Dedifferentiated amniotic fluid mesenchymal stem cell (primary cell): ENCODE data around the gene ZFC3H1.

Source experiments
- DNase-seq: peaks from one replicate; pipeline ENCODE4 v3.0.0-alpha.2; 2016; ENCODE audit errors: extremely low spot score

ZFC3H1 gene

DNA sequence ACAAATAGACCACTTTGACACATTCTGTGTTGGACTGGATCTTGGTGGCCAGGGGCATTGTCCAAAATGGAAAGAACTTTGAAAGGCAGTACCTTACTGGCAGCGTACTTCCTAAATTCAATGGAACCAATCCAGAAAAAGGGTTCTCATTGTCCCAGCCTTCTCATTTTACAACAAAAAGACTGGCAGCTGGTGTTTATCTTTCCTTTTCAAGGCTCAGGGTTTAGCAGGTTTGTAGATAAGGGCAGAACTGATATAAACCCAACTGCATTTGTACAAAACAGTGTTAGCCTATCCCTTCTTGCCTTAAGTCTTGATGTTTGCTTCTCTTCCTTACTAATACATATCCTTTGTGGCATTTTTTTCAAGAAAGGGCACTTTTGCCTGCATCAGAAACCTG is 8.2 kb upstream of the ZFC3H1 start:
- no peak for DNase-seq

DNA sequence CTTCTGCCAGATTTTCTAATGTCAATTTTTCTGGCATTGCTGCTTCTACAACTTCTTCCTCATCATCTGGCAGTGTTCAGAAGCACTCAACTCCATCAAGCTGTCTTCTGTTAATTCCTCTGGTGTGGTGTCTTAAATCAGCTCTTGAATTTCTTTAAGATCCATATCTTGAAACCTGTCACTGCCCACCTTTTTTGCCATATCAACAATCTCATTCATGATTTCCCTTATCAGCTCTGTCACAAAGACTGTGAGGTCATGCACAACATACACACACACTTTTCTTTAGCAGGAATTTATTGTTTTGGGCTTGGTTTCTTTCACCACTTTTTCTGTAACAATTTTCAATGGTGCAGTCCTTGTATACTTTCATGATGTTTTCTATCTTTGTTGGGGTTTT is 7.7 kb upstream of the ZFC3H1 start:
- no peak for DNase-seq

DNA sequence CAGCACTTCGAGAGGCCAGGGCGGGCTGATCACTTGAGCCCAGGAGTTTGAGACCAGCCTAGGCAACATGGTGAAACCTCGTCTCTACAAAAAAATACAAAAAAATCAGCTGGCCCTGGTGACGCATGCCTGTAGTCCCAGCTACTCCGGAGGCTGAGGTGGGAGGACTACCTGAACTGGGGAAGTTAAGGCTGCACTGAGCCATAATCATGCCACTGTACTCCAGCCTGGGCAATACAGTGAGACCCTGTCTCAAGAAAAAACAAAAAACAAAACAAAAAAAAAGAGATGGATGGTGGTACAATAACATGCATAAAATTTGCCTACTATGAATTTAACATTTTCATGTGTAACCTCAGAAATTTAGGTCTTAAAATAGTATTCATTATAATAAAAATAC is 2.6 kb upstream of the ZFC3H1 start:
- no peak for DNase-seq

DNA sequence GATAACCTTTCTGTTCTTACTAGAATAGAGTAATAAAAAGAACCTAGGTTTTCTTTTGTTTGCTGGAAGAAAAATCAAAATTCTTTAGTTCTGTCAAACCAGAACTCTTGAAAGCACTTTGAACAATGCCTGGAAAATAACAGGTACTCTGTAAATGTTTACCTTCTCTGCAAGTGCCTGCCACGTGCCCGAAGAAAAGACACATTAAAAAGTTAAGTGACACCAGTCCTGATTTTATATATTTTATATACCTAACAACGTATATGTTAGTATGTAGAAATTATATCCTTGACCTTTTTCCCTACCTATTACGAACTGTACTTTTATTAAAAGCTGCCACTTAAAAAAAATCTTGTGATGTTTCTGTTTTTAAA is 1.4 kb upstream of the ZFC3H1 start:
- DNase-seq = no peak

DNA sequence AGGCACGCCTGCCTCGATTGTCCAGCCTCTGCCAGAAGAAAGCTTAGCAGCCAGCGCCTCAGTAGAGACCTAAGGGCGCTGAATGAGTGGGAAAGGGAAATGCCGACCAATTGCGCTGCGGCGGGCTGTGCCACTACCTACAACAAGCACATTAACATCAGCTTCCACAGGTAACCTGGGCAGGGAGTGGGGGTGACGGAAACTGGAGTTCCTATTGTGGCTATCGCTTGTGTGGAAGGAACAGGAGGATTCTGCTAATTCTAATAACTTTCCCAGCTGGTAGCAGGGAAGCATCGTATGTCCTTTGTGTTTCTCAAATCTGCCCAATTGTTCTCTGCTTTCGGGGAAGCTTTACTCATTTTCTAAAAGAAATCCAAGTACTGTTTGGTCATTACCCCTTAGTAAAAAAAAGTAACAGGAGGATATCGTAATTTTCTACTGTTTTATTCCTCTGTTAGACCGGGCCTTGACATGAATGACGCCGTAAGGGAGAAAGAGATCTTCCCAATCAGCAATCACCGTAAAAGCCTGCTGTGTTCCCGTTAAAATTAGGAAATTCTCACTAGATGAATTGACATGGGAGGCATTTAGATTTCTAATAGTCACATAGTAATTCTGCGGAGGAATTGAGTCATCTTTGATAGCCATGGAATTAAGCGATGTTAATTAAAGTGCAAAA is 902 bp upstream of the ZFC3H1 start:
- no peak for DNase-seq

DNA sequence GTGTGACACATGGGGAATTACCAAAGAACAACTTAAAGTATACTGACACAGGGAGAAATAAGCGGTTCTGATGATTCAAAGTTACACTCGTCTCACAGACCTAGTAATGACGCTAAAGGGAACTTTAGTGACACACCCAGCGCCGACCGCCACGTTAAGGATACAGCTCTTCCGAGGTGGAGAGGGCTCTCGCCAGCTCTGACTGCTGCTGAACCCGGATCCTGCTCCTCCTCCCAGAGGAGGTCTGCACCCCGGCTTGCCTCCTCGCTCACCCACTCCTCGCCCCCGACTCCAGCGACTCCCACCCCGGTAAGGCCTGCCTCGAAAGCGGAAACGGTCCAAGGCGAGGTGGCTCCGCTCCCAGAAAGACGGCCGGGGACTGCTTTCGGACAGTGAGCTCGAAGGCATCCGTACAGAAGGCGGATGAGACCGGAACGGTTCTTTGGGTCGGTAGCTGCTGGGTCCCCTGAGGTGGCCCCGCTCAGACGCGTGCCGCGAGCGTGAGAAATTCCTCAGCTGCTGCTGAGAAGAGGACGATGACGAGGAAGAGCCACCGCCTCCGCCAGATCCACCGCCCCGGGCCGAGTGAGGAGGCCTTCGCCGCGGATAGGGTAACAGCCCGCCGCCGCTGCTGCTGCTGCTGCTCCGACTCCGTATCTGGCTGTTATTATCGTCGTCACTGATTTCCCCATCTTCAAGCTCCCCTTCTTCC is 643 bp downstream of the ZFC3H1 start:
- DNase-seq = peak; percentile 63

DNA sequence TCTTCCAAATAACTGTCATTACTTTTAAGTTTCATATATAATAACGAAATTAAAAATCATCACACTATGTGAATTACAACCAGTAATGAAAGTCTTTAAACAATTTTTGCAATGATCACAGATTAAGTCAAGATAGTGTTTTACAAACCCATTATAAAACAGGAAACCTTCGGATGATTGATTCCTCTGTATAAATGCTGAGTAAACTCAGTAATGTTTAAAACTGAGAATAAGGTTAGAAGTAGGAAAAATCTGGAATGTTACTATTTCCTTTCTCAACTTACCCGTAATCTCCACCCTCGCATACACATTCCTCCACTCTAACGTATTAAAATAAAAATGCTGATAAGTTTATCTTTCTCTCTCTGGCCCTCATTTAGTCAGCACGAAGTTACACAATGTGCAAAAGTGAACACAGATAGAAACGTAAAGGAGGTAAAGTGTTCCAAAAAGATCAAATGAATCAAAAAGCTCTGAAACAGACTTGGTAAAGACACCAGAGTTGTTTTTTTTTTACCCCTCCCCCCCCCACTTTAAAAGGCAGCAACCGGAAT is 1.6 kb downstream of the ZFC3H1 start:
- peak; percentile 62 for DNase-seq

DNA sequence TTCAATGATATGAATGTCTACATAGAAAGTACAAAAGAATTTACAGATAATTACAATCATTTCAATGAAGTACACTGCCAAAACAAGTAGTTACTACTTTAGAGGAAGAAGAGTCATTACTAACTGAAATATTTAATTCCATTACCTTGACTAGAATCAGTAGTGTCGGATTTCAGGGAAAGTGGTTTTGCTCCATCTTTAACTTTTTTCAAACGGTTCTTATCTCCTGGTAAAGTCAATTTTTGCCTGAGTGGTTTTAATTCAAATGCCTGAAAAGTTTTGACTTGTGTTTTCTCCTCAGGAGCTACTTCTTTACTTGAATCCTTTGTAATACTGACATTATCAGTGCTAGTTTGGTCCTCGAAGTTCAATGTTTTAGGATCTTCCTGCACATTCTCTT is 6.9 kb downstream of the ZFC3H1 start:
- DNase-seq = no peak

DNA sequence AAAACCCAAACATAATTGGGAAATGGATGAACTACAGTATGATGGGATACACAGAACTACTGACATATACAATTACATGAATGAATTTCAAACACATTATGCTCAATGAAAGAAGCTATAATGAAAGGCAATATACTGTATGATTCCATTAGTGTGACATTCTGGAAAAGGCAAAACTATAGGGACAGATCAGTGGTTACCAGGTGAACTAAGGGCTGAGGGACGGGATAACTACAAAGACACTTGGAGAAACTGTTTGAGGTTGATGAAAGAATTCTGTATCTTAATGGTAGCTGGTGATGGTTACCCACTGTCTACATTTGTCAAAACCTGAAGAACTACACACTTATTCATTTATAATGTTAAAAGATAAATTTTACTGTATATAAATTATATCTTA is 7.7 kb downstream of the ZFC3H1 start:
- no peak for DNase-seq

DNA sequence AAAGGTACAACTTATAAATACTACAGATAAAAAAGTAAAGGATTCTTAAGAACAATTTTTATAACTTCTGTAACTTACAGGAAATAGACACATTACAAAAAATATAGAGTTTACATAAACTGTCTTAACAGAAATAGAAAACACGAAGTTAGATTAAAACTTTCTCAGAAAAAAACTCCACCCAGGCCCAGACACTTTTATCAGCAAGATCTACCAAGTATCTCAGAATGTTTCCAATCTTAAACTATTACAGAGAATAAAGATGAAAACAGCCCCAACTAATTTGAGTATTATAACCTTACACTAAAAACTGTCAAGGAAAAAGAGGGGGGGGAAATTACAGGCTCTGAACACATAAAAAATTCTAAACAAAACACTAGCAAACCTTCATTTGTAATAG is 8.2 kb downstream of the ZFC3H1 start:
- no peak for DNase-seq

DNA sequence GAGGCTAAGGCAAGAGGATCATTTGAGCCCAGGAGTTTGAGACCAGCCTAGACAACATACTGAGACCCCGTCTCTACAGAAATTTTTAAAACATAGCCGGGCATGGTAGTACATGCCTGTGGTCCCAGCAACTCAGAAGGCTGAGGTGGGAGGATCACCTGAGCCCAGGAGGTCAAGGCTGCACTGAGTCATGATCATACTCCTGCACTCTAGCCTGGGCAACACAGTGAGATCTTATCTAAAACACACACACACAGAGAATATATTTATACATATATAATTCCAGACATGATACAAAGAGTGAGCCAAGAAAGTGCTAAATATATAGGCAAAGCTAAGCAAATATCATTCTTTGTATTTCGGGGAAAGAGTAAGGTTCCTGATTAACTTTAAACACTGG is 9.4 kb downstream of the ZFC3H1 start:
- no peak for DNase-seq

DNA sequence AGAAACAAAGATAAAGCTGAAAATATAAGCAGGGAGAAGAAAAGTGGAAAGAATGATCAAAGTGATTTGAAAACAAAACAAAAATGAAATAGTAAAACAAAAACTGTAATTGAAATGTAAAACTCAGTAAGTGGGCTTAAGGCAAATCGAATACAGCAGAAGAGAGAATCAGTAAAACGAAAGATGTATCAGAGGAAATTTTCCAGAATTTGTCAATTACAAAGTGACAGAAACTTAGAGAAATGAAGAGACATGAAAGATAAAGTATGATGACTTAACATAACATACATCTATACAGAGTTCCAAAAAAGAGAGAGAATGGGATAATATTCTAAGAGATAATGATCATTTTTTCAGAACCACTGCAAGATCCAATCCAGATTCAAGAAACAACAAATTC is 10.5 kb downstream of the ZFC3H1 start:
- no peak for DNase-seq

DNA sequence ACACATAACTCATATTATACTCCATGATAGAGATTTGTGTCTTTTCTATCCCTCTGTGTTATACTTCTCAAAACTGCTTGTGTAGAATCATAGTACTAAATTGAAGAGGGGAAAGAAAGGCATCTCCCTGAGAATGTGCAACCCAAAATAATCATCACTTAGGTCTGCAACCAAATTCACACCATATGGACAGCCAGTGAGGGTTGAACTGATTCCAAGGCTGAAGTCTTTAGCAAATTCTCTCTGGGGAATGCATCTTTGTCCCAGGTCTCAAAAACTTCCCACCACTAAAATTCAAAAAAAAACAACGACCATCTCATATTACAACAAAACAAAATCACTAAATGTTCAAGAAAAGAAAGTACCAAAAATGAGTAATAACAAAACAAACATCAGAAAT is 11.0 kb downstream of the ZFC3H1 start:
- no peak for DNase-seq

DNA sequence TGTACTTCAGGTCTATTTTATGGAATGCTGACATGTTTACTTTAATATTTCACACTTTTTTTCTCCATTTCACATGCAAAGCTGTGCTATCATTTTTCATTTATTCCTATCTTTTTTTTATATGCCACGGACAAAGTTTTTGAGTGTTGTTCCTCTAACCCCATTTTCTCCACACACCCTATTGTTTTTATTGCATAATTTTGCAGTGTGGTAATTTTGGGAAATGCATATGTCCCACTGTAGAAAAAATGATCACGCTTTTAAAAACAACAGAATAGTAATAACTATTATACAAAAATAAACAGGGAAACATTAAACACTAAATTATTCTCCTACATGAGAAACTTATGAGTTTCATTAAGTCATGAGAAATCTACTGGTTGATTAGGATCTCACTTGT is 14.2 kb downstream of the ZFC3H1 start:
- no peak for DNase-seq

DNA sequence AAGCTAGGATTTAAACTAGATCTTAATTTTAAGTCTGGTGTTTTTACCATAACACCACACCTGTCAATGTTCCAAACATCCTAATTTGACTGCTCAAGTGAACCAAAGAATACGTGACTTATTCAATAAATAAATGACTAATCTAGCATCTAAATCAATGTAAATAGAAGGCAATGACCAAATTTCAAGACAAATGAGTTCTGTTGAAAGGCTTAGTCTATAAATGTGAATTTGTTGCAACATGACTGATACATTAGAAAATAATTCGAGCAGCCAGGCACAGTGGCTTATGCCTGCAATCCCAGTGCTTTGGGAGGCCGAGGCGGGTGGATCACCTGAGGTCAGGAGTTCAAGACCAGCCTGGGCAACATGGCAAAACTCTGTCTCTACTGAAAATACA is 15.1 kb downstream of the ZFC3H1 start:
- DNase-seq = no peak

DNA sequence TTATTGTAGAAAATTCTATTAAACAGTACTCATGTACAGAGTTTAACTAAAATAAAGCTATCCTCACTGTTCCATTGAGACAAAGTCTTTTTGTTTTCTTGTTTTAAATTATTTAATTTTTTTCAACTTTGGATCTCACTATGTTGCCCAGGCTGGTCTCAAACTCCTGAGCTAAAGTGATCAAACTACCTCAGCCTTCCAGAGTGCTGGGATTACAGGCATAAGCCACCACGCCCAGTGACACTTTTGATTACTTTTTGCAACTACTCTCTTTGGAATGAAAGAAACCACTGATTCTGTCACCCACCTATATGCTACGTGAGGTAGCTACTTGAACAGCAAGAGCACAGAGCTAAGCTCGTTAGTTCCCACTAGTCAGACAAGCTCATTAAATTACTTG is 17.1 kb downstream of the ZFC3H1 start:
- DNase-seq = no peak

DNA sequence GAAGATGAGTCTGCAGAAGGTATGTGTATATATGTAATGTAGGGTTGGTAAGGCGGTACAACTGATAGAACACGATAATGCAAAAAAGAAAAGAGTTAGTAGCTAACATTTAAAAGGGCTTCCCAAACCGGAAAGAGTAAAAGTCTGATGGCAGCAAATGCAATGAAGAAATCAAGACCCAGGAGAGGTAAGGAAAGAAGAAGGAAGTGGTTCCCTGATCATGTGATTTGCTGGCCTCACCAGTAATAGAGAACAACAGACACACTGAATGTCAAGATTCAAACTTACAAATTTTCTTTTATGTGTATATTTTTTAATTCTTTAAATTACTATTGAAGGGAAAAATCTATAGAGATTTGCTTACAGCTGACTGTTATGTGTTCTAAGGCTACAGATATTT is 18.4 kb downstream of the ZFC3H1 start:
- DNase-seq = no peak

DNA sequence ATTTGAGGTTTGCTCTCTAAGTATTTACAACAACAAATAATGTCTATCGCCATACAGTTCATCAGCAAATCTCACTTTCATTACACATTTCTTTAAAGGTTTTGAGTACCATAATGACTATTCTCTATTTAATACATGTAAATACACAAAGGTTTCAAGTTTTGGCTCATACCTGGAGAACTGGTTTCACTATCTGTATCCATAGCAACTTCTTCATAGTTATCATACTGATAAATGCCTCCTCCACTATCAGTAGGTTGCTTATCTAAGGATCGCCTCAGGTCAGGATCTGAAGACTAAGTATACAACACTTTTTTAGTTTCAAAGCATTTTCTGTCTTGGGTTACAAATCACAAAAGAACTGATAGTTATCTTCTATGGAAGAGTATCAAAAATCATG is 21.4 kb downstream of the ZFC3H1 start:
- no peak for DNase-seq

DNA sequence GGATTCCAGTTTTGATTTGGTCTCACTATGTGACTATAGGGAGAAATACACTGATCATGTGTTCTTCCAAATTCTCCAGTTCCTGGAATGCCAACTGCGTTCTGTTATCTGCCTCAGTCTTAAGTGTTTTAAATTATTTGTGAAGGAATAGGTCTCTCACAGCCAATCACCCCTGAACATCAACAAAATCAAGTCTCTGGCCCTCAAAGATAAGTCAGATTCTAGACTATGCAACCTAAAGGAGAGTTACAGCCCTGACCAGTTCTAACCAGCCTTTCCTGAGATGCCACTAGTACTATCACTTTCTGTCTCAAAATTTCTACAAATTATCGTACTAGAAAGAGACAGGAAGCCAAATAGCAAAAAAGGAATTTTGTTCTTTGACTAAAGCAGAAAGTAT is 22.3 kb downstream of the ZFC3H1 start:
- DNase-seq = no peak

DNA sequence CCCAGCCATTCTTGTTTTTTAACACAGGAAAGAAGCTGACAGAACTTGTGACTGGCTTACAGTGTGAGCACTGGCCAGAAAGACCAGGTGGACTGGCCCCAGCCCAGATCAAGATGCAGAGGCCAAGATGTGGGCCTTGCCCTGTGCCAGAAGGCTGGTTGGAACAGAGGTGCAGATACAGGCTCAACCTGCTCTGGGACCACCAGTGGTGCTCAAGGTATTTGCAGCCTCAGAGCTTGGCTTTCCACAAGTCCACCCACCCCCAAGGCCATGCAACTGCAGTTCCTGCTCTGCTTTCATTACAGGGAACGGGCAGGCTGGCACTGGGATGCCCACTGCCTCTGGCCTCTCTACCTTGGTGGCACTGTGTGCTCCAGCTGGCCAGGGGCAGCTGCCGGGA is 23.3 kb downstream of the ZFC3H1 start:
- no peak for DNase-seq

DNA sequence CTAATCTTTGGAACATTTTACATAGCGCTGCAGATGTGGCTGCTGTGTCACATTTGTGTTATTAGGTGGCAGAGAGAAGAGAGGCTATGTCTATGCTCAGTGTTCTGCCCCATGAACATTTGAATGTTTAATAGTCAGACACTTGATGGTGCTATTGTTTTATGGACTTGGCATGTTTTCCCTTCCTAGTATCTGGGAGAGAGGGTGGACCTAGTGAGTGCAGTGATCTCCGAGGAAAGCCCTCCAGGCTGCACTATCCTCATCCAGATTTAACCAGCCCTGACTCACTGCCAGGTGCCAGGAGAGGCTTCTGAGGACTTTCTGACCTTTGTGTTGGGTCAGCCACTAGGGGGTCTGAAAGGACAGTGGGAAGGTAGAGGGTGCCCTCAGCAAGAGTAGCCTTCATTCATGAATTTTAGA is 24.3 kb downstream of the ZFC3H1 start:
- DNase-seq = no peak

DNA sequence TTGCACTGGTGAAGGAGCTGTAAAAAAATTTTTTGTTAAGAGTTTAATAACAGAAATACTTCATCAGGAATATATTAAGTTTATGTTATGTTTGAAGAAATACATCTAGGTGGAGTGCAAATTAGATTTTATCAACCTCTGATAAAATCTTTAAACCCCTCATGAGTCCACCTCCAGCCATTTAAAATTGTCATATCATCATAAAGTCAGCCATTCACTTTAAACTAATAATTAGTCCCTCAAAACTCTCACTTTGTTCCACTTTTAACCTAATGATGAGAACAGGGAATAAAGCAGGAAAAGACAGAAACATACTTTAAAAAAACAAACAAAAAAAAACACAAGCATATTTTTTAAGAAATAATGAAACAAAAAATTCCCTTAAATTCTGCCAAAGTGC is 25.1 kb downstream of the ZFC3H1 start:
- no peak for DNase-seq

DNA sequence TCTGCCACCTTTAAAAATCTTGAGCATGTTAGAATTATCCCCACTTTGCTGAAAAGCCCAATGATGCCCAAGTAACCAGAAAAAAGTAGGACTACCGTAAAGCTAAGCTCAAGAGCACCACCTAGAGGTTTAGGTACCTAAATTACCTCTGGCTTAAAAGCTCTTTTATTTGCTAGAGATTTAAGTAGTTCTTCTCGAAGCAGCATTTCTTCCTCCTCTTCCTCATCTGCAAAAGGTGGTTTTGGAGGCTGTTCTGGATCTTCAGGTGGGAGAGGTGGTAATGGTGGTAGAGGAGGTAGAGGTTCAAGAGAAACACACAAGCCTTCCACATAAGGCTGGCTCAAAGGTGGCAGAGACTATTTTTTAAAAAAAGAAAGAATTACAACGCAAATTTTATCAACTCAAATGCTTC is 26.9 kb downstream of the ZFC3H1 start:
- DNase-seq = peak; percentile 68
